Suprapubic skin (tissue), 4 donors: ENCODE data around the gene SEC14L3.

ENCODE experiments used
- CTCF ChIP-seq, 2 donors: fragments of 200-600 bp in 1 of 2; fragments of 450-650 bp in 1 of 2; sonication (generic) in 1 of 2; IDR thresholded peaks; one replicate each; pipeline ENCODE4 v1.5.1; 2016 to 2019; ENCODE audit warnings: antibody characterized with exemption in 2 of 2, mild to moderate bottlenecking in 1 of 2, moderate library complexity in 1 of 2
- EP300 ChIP-seq: sonication (generic); formaldehyde crosslinking; IDR thresholded peaks from one replicate; pipeline ENCODE4 v1.6.1; 2017; ENCODE audit warnings: antibody characterized with exemption
- POLR2A ChIP-seq, 2 donors: fragments of 450-650 bp; IDR thresholded peaks; one replicate each; pipeline ENCODE4 v1.6.1; 2017; ENCODE audit warnings: antibody characterized with exemption in 2 of 2, mild to moderate bottlenecking in 2 of 2, moderate library complexity in 2 of 2
- POLR2AphosphoS5 ChIP-seq, 3 donors: sonication (generic); formaldehyde crosslinking; IDR thresholded peaks; one replicate each; pipeline ENCODE4 v1.6.1; 2017; ENCODE audit warnings: antibody characterized with exemption in 3 of 3

DNA sequence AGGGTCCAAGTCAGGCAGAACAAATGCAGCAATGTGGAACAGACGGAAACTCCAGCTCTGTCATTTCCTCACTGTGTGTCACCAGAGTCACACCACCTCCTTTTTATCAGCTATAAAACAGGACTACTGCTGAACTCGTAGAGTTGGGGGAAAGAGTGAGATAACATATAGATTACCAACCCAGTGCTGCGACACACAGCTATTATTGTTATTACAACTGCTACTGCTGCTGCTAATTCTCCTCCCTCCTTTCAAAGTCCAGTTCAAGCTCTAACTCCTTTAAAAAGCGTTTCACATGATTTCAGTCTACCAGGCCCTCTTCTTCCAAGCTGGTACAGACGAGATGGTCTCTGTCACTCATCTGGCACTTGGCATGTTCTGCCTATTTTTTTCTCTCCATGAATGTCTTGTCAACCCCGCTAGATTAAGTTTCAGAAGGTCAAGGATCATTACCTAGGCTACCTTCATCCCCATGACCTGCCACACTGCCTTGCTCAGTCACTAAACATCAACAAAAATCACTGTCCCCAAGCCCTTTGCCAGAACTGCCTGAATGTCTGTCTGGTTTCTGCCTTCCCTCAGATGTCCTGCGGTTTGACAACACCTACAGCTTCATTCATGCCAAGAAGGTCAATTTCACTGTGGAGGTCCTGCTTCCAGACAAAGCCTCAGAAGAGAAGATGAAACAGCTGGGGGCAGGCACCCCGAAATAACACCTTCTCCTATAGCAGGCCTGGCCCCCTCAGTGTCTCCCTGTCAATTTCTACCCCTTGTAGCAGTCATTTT is 49.9 kb downstream of the SEC14L3 start:
- TF ChIP-seq CTCF (IDR thresholded peaks at IDR 0.05), result no peak
- TF ChIP-seq POLR2A (IDR thresholded peaks at IDR 0.05), result no peak
- TF ChIP-seq POLR2AphosphoS5 (IDR thresholded peaks at IDR 0.05), result no peak
- TF ChIP-seq EP300, result no peak
